Testis (tissue), 3 donors: ENCODE measurements around the gene MFAP3L. TPM values are rescaled to one million over a fixed set of nuclear protein-coding genes. Genes with fewer than 3 reads are reported as not detected.

Source experiments
- DNase-seq: peaks from one replicate; pipeline ENCODE4 v3.0.0-alpha.2; 2019
- H3K27ac ChIP-seq, 2 donors: fragments of 200-600 bp; sonication (generic); one replicate each; pipeline ENCODE4 v1.5.1; 2019
- H3K27me3 ChIP-seq: fragments of 200-600 bp; sonication (generic); one replicate; pipeline ENCODE4 v1.5.1; 2019
- H3K36me3 ChIP-seq: fragments of 200-600 bp; sonication (generic); one replicate; pipeline ENCODE4 v1.5.1; 2017; ENCODE audit warnings: low read depth; ENCODE audit errors: missing control alignments
- H3K4me1 ChIP-seq: fragments of 200-600 bp; sonication (generic); one replicate; pipeline ENCODE4 v1.5.1; 2019
- H3K4me3 ChIP-seq, 2 donors: fragments of 200-600 bp; sonication (generic); one replicate each; pipeline ENCODE4 v1.5.1; 2017 to 2019
- H3K9me3 ChIP-seq: fragments of 200-600 bp; sonication (generic); one replicate; pipeline ENCODE4 v1.5.1; 2017
- POLR2A ChIP-seq: fragments of 450-650 bp; IDR thresholded peaks from one replicate; pipeline ENCODE4 v1.6.1; 2017; ENCODE audit warnings: antibody characterized with exemption, mild to moderate bottlenecking, moderate library complexity
- WGBS, 2 donors: methylation state at CpG; one replicate each; pipeline ENCODE4 v1.1.5; 2018; 5-methylcytosine and 5-hydroxymethylcytosine counted together
- intact Hi-C: fragments of 100-400 bp; cut with DNase I; formaldehyde crosslinking; loops from one replicate; pipeline ENCODE4 v1.15.1; 2023; ENCODE audit warnings: low total_unique reads
- polyA plus RNA-seq: library from polyadenylated mRNA; stranded (reverse); fragments of 350-450 nt; fragmentation: Illumina TruSeq; extraction: RNeasy Lipid Tissue Mini Kit (QIAGEN cat#74804); gene quantifications from one replicate; pipeline ENCODE4 v1.2.3, GENCODE V29; 2014; ENCODE audit warnings: low read depth, low replicate concordance; ENCODE audit not compliant: insufficient read depth
- total RNA-seq, 2 donors: library from RNA; depleted of rRNA; stranded (reverse); fragments of >200 nt; gene quantifications; one replicate each; pipeline ENCODE4 v1.2.3, GENCODE V29; 2016
- TF ChIP-seq, protein P1 (sequence below), 3 experiments: fragments of 450-650 bp in 2 of 3; fragments of 200-600 bp in 1 of 3; sonication (generic) in 1 of 3; IDR thresholded peaks; one replicate each; pipeline ENCODE4 v1.5.1; 2016 to 2019; ENCODE audit warnings: antibody characterized with exemption in 3 of 3, mild to moderate bottlenecking in 2 of 3, moderate library complexity in 1 of 3

The MFAP3L gene
- total and polyA plus RNA-seq, 3 donors from 2014 or later, result 41.4 to 113 (median 78.6) TPM

- no peak overlapping the region for H3K27ac ChIP-seq
- no peaks in the 10 kb centered on the region for H3K36me3 ChIP-seq
- H3K4me3 ChIP-seq, result no peak overlapping the region
- H3K9me3 ChIP-seq, result no peaks in the 10 kb centered on the region
- TF ChIP-seq POLR2A, result no peak
- TF ChIP-seq, protein P1, sequence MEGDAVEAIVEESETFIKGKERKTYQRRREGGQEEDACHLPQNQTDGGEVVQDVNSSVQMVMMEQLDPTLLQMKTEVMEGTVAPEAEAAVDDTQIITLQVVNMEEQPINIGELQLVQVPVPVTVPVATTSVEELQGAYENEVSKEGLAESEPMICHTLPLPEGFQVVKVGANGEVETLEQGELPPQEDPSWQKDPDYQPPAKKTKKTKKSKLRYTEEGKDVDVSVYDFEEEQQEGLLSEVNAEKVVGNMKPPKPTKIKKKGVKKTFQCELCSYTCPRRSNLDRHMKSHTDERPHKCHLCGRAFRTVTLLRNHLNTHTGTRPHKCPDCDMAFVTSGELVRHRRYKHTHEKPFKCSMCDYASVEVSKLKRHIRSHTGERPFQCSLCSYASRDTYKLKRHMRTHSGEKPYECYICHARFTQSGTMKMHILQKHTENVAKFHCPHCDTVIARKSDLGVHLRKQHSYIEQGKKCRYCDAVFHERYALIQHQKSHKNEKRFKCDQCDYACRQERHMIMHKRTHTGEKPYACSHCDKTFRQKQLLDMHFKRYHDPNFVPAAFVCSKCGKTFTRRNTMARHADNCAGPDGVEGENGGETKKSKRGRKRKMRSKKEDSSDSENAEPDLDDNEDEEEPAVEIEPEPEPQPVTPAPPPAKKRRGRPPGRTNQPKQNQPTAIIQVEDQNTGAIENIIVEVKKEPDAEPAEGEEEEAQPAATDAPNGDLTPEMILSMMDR (IDR thresholded peaks at IDR 0.05), result no peak
- no peaks in the 10 kb centered on the region for H3K27me3 ChIP-seq
- DNase-seq, result no peak
- H3K4me1 ChIP-seq, result no peaks in the 10 kb centered on the region
- 88 to 90% methylated on average over 6 of the region's 6 CpGs for WGBS, 2 donors
- intact Hi-C loops, result no loop called here
Measured at GRCh38 chr4:169988252-169988651, 37.9 kb downstream of the MFAP3L start.

DNA sequence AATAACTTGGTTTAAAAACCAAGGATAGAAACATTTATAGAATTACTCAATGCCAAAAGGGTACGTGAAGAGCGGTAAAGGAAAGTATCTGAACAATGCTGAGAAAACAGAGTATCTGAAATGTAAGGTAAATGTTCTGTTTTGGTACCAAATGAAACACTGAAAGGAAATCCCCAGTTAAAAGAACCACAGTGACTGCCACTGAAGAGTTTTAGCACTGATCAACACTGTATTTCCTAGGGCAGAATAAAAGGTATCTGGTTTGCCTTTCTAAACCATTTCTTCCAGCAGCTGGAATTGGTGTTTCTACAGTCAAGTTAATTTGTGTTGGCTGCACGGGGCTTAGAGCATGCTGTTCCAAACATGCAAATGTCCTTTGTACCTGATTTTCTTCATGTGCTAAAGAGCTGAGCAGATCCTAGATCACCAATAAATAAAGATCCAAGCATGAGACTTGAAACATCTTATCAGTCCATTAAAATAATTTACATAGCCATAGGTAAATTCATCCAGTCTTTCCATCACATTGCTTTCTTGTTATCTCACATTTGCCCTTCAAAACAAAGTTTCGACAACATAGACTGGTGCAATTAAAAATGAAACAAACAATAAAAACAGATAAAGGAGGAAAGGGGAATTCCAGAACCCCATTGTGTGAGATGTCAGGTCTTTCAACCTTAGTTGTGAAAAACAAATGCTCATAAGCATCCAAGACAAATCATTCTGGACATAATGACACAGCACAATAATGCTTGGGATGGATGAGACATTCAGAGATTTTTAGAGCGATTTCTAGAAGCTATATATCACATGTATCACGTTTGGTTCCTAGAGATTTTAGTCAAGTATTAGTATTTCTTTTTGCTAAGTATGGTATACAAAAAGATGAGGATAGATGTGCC lies 38.6 kb downstream of the MFAP3L start:
- H3K9me3 ChIP-seq, result no peaks in the 10 kb centered on the region
- no peak overlapping the region for H3K27ac ChIP-seq
- H3K36me3 ChIP-seq, result no peaks in the 10 kb centered on the region
- no peaks in the 10 kb centered on the region for H3K4me1 ChIP-seq
- H3K4me3 ChIP-seq, result no peak overlapping the region
- intact Hi-C loops, result no loop called here
- TF ChIP-seq POLR2A, result no peak
- TF ChIP-seq, protein P1 (IDR thresholded peaks at IDR 0.05), result no peak
- no peaks in the 10 kb centered on the region for H3K27me3 ChIP-seq
- DNase-seq, result no peak
- 76 to 77% methylated on average over 6 of the region's 6 CpGs for WGBS, 2 donors

- Histone ChIP-seq H3K4me1 (no peaks in the 10 kb centered on the region), H3K27me3 (no peaks in the 10 kb centered on the region), H3K4me3 (no peak overlapping the region), H3K9me3 (no peaks in the 10 kb centered on the region), H3K36me3 (no peaks in the 10 kb centered on the region), H3K27ac (no peak overlapping the region)
- intact Hi-C loops, result no loop called here
- no peak for DNase-seq
- 72 to 82% methylated on average over 2 of the region's 2 CpGs for WGBS, 2 donors
- no peak for TF ChIP-seq POLR2A
- TF ChIP-seq, protein P1 (IDR thresholded peaks at IDR 0.05), result no peak
Measured at GRCh38 chr4:169986369-169986768, 39.8 kb downstream of the MFAP3L start.

DNA sequence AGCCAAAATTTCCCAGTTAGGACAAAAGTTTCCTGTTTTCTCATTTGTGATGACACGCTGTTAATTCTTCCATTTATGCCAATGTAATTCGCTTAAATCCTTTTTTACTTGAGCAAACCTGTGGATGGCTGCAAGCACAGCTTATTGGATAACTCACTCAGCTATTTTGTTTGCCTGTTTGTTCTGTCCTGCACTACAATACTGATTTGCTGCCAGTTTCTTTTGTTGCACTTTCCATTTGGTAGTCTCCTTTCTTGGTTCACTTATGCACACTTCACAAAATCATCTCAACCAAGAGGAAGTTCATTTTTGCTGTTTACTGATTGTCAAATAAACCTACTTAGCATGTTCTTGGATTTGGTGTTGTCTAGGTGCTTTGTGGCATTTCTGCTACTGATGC lies 40.3 kb downstream of the MFAP3L start:
- H3K4me1 ChIP-seq, result no peaks in the 10 kb centered on the region
- 49 to 63% methylated on average over 2 of the region's 2 CpGs for WGBS, 2 donors
- no peaks in the 10 kb centered on the region for H3K9me3 ChIP-seq
- no peak overlapping the region for H3K27ac ChIP-seq
- H3K36me3 ChIP-seq, result no peaks in the 10 kb centered on the region
- TF ChIP-seq, protein P1 (IDR thresholded peaks at IDR 0.05), result no peak
- no peak for TF ChIP-seq POLR2A
- no peak overlapping the region for H3K4me3 ChIP-seq
- intact Hi-C loops, result no loop called here
- H3K27me3 ChIP-seq, result no peaks in the 10 kb centered on the region
- DNase-seq, result no peak

- Histone ChIP-seq H3K36me3 (no peaks in the 10 kb centered on the region), H3K9me3 (no peaks in the 10 kb centered on the region), H3K4me3 (no peak overlapping the region), H3K4me1 (no peaks in the 10 kb centered on the region), H3K27ac (no peak overlapping the region), H3K27me3 (no peaks in the 10 kb centered on the region)
- 56 to 73% methylated on average over 4 of the region's 4 CpGs for WGBS, 2 donors
- no peak for DNase-seq
- TF ChIP-seq, protein P1 (IDR thresholded peaks at IDR 0.05), result no peak
- no peak for TF ChIP-seq POLR2A
- intact Hi-C loops, result no loop called here
Measured at GRCh38 chr4:169984745-169985144, 41.5 kb downstream of the MFAP3L start.
